ENCODE measurements around the gene MBD4. TPM values are rescaled to one million over a fixed set of nuclear protein-coding genes. Genes with fewer than 3 reads are reported as not detected.
"Not testable (repeated sequence)": the region's sequence is repeated elsewhere in the genome, so short reads cannot be mapped to it uniquely, and the experiment has no call there.

MBD4 gene
- polyA plus RNA-seq, 3 donors: 25.6 to 31.5 (median 30.1) TPM

GRCh38 chr3:129384594-129385323 lies 55.0 kb downstream of the MBD4 start:
- intact Hi-C loops (cut with micrococcal nuclease): loop anchor here in 1 of 2 donors (5.0 kb wide), 1 partner anchor 448 kb away; no protein-coding TSS in a partner anchor
- no peaks in the 10 kb centered on the region for H3K27me3 Mint-ChIP-seq (ENCODE audit: low read depth in 3 of 3)

DNA sequence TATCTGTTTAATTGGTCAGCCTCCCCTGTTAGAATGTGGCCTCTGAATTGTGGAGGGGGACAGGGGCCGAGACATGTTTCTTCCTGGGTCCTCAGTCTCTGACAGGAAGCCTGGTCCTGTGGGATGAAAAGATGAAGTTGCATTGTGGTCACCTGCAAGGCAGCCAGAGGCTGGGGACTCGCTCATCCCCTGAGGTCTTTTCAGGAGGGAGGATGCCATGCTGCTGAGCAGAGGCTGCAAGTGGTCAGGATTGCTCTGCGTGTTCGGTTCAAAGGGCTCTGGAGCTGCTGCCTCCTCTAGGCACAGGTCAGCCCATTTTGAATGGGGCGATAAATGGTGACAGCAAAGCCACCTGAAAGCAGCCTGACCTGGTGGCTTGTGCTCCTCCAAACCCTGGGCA lies 55.6 kb downstream of the MBD4 start:
- H2AFZ ChIP-seq (ENCODE audit: insufficient read depth, low read depth, low read length, poor library complexity, severe bottlenecking); DNase-seq; H4K20me1 ChIP-seq (ENCODE audit: insufficient read depth, low read length); H3K4me3 ChIP-seq (replicated peaks in 1 of 3; ENCODE audit: low read depth in 2 of 3, low read length in 3 of 3); H3K9ac ChIP-seq (ENCODE audit: insufficient read depth, low read length, poor library complexity, severe bottlenecking); H3K27me3 ChIP-seq (ENCODE audit: control insufficient read depth in 2 of 2, insufficient read depth in 2 of 2, low read length in 2 of 2); H3K4me2 ChIP-seq (replicated peaks; ENCODE audit: extremely low read depth, low read length, poor library complexity, severe bottlenecking); H3K4me1 ChIP-seq (ENCODE audit: control insufficient read depth in 1 of 2, insufficient read depth in 2 of 2, low read length in 2 of 2); H3K4me1 Mint-ChIP-seq; H3K27ac ChIP-seq (ENCODE audit: low read depth in 1 of 2, low read length in 2 of 2); H3K4me3 Mint-ChIP-seq; H3K79me2 ChIP-seq (ENCODE audit: insufficient read depth, low read length); H3K27me3 Mint-ChIP-seq (ENCODE audit: low read depth in 3 of 3): not testable (repeated sequence)
- 61% methylated on average over 4 of the region's 5 CpGs for WGBS (ENCODE audit: insufficient coverage)
- peaks cover 17 to 19% of the 10 kb centered on the region in 2 donors for H3K9me3 ChIP-seq (replicated peaks in 1 of 2; ENCODE audit: control insufficient read depth in 1 of 2, insufficient read depth in 1 of 2, low read length in 2 of 2)
- Mint-ChIP-seq H3K9me3 (peaks cover 16 to 20% (median 19%) of the 10 kb centered on the region in 7 donors), H3K36me3 (peaks cover 34 to 62% of the 10 kb centered on the region in 2 donors), H3K27ac (peak overlapping the region in 2 of 7 donors; percentile 53 to 64)
- intact Hi-C loops (cut with micrococcal nuclease): loop anchor here in 1 of 2 donors (5.0 kb wide), 1 partner anchor 448 kb away; no protein-coding TSS in a partner anchor
- H3K36me3 ChIP-seq (replicated peaks in 1 of 2; ENCODE audit: control insufficient read depth in 1 of 2, insufficient read depth in 2 of 2, low read length in 2 of 2): peaks cover 27 to 37% of the 10 kb centered on the region in 2 donors

More at GRCh38 chr3:129384594-129385323, 55.0 kb downstream of the MBD4 start:
- H3K4me3 Mint-ChIP-seq: no peak overlapping the region
- no peaks in the 10 kb centered on the region for H3K27me3 ChIP-seq (ENCODE audit: control insufficient read depth in 2 of 2, insufficient read depth in 2 of 2, low read length in 2 of 2)
- H3K27ac Mint-ChIP-seq: peak overlapping the region in 1 of 7 donors; percentile 38
- H4K20me1 ChIP-seq (ENCODE audit: insufficient read depth, low read length): peaks cover 7% of the 10 kb centered on the region
- no peak for DNase-seq
- H3K27ac ChIP-seq (ENCODE audit: low read depth in 1 of 2, low read length in 2 of 2): no peak overlapping the region
- peaks cover 8% of the 10 kb centered on the region for H3K4me1 Mint-ChIP-seq
- H3K79me2 ChIP-seq (ENCODE audit: insufficient read depth, low read length): no peaks in the 10 kb centered on the region
- no peak overlapping the region for H3K4me2 ChIP-seq (replicated peaks; ENCODE audit: extremely low read depth, low read length, poor library complexity, severe bottlenecking)
- 80% methylated on average over 13 of the region's 18 CpGs for WGBS (ENCODE audit: insufficient coverage)
- no peak for TF ChIP-seq CTCF (IDR thresholded peaks at IDR 0.05)
- no peak overlapping the region for H2AFZ ChIP-seq (ENCODE audit: insufficient read depth, low read depth, low read length, poor library complexity, severe bottlenecking)
- H3K4me3 ChIP-seq (replicated peaks in 1 of 3; ENCODE audit: low read depth in 2 of 3, low read length in 3 of 3): no peak overlapping the region
- peaks cover 10 to 13% of the 10 kb centered on the region in 2 donors for H3K9me3 ChIP-seq (replicated peaks in 1 of 2; ENCODE audit: control insufficient read depth in 1 of 2, insufficient read depth in 1 of 2, low read length in 2 of 2)
- H3K4me1 ChIP-seq (ENCODE audit: control insufficient read depth in 1 of 2, insufficient read depth in 2 of 2, low read length in 2 of 2): peaks cover 6% of the 10 kb centered on the region in 2 donors
- peaks cover 33 to 44% of the 10 kb centered on the region in 2 donors for H3K36me3 ChIP-seq (replicated peaks in 1 of 2; ENCODE audit: control insufficient read depth in 1 of 2, insufficient read depth in 2 of 2, low read length in 2 of 2)
- H3K9me3 Mint-ChIP-seq: peaks cover 10 to 14% (median 12%) of the 10 kb centered on the region in 7 donors
- peaks cover 40 to 65% of the 10 kb centered on the region in 2 donors for H3K36me3 Mint-ChIP-seq
- H3K9ac ChIP-seq (ENCODE audit: insufficient read depth, low read length, poor library complexity, severe bottlenecking): no peak overlapping the region

Data from CD14-positive monocyte (primary cell).